Progenitor cell of endocrine pancreas (in vitro differentiated cells): ENCODE data around the gene KIAA0232. TPM values are rescaled to one million over a fixed set of nuclear protein-coding genes. Genes with fewer than 3 reads are reported as not detected.

Experiments
- DNase-seq: peaks from one replicate; pipeline ENCODE4 v3.0.0; 2021; ENCODE audit warnings: low spot score; ENCODE audit not compliant: unreplicated experiment
- H3K27ac Mint-ChIP-seq: 2 replicates; pipeline ENCODE4 v1.8.0; 2021; ENCODE audit warnings: mild to moderate bottlenecking, moderate library complexity, mixed read lengths
- H3K27me3 Mint-ChIP-seq: 2 replicates; pipeline ENCODE4 v1.8.0; 2021; ENCODE audit warnings: mixed read lengths
- H3K36me3 Mint-ChIP-seq: 2 replicates; pipeline ENCODE4 v1.8.0; 2022; ENCODE audit warnings: mixed read lengths; ENCODE audit not compliant: insufficient read depth
- H3K4me1 Mint-ChIP-seq: 2 replicates; pipeline ENCODE4 v1.8.0; 2021; ENCODE audit warnings: low read depth, mixed read lengths
- H3K4me3 Mint-ChIP-seq: 2 replicates; pipeline ENCODE4 v1.8.0; 2021; ENCODE audit warnings: low read depth, mild to moderate bottlenecking, moderate library complexity, mixed read lengths
- H3K9me3 Mint-ChIP-seq: 2 replicates; pipeline ENCODE4 v1.8.0; 2021; ENCODE audit warnings: low read depth, mixed read lengths
- total RNA-seq: library from RNA; stranded (reverse); gene quantifications from 2 replicates; pipeline ENCODE4 v1.2.1, GENCODE V29; 2021
- TF ChIP-seq, protein P1 (sequence below): fragments of 200-600 bp; sonication (generic); IDR thresholded peaks from one replicate; pipeline ENCODE4 v1.5.0; 2021; ENCODE audit warnings: antibody characterized with exemption, mild to moderate bottlenecking; ENCODE audit not compliant: unreplicated experiment

KIAA0232 gene
- total RNA-seq, 1 donor from 2014 or later: 52.8 TPM

GRCh38 chr4:6767386-6767747 lies 15.2 kb upstream of the KIAA0232 start:
- no peak for DNase-seq
- no peak overlapping the region for H3K27ac Mint-ChIP-seq
- peaks cover 4% of the 10 kb centered on the region for H3K4me1 Mint-ChIP-seq
- peaks cover 9% of the 10 kb centered on the region for H3K27me3 Mint-ChIP-seq
- H3K4me3 Mint-ChIP-seq: no peak overlapping the region
- H3K36me3 Mint-ChIP-seq: no peaks in the 10 kb centered on the region
- TF ChIP-seq, protein P1, sequence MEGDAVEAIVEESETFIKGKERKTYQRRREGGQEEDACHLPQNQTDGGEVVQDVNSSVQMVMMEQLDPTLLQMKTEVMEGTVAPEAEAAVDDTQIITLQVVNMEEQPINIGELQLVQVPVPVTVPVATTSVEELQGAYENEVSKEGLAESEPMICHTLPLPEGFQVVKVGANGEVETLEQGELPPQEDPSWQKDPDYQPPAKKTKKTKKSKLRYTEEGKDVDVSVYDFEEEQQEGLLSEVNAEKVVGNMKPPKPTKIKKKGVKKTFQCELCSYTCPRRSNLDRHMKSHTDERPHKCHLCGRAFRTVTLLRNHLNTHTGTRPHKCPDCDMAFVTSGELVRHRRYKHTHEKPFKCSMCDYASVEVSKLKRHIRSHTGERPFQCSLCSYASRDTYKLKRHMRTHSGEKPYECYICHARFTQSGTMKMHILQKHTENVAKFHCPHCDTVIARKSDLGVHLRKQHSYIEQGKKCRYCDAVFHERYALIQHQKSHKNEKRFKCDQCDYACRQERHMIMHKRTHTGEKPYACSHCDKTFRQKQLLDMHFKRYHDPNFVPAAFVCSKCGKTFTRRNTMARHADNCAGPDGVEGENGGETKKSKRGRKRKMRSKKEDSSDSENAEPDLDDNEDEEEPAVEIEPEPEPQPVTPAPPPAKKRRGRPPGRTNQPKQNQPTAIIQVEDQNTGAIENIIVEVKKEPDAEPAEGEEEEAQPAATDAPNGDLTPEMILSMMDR: no peak
- H3K9me3 Mint-ChIP-seq: no peaks in the 10 kb centered on the region

DNA sequence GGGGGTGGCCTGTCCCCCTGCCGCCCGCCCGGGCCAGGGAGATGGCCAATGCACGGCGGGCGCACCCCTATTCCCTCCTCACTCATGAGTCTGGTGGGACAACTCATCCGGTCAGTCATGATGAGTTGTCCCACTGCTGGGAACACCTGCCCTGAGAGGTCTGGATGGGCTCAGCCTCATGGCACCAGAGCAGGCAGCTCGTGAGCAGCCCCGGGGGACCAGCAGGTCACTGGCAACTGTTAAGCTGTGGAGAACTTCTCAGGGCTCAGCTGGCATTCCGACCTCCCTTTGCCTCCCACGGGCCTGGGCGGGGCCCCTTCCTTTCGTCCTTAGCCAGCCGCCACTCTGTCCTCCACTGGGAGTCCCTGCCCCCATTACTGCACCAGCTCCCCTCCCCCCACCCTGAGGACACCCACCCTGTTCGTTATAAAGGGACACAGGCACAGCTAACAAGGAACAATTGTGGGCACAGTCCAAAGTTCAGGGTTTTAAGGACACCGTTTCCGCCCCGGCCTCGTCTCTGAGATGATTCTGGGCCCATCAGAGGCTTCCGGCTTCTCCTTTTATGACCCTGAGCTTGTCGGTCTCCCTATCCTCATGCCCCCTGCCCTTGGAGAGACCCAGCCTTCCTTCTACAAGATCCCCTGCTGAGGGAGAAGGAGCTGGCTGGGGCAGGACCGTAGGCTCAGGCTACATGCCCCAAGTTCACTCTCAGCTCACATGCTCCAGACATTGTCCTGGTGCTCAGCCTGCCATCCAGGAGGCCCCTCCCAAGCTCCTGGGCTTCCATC lies 14.6 kb upstream of the KIAA0232 start:
- Mint-ChIP-seq H3K4me1 (peaks cover 4% of the 10 kb centered on the region), H3K9me3 (no peaks in the 10 kb centered on the region), H3K36me3 (no peaks in the 10 kb centered on the region), H3K4me3 (no peak overlapping the region), H3K27me3 (peaks cover 9% of the 10 kb centered on the region), H3K27ac (no peak overlapping the region)
- no peak for DNase-seq
- TF ChIP-seq, protein P1: no peak

DNA sequence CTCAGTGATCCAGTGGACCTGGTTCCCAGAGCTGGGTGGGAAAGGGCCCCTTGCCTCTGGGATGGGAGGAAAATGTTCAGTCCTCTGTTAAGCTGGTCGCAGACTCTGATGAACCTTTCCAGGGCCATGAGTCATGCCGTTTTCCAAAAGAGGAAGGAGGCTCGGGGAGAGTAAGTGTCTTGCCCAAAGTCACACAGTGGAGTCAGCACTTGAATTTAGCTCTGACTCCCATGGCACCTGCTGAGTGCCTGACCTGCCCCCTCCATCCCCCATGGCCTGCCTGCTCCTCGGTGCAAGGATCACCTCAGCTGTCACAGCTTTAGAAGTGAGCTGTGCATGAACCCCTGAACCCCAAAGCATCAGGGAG lies 14.0 kb upstream of the KIAA0232 start:
- no peaks in the 10 kb centered on the region for H3K9me3 Mint-ChIP-seq
- no peak for DNase-seq
- H3K4me1 Mint-ChIP-seq: peaks cover 4% of the 10 kb centered on the region
- H3K4me3 Mint-ChIP-seq: no peak overlapping the region
- no peak overlapping the region for H3K27ac Mint-ChIP-seq
- peaks cover 7% of the 10 kb centered on the region for H3K27me3 Mint-ChIP-seq
- TF ChIP-seq, protein P1: no peak
- H3K36me3 Mint-ChIP-seq: no peaks in the 10 kb centered on the region

DNA sequence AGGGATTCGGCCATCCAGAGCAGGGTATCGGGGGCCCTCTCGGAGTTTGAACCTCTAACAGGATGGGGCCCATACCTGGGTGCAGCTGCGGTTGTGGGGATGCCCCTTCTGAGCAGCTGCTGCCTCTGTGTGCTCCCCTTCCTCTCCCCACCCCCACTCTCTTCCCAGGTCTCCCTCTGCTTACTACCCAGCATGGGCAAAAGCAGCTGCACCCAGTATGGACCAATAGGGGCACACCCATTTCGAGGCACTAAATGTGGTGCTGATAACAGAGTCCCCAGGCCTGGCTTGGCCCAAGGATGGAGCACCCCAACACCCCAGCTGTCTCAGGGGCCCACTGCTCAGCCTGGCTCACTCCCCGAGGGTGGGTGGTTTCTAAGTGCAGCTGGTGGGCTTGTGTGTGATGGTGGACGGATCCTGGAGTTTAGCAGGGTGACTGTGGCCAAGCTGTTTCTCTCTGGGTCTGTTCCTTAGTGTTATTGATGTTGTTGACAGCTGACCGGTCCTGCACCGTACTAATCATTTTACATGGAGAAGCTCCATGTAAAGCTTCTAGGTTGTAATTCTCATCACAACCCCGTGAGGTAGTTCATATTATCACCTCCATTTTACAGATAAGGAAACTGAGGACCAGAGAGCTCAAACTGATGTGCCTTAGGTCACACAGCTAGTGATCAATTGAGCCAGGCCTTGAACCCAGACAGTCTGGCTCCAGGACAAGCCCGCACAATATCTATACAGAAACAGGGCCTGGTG lies 13.1 kb upstream of the KIAA0232 start:
- Mint-ChIP-seq H3K9me3 (no peaks in the 10 kb centered on the region), H3K36me3 (no peaks in the 10 kb centered on the region), H3K4me3 (no peak overlapping the region), H3K4me1 (peaks cover 4% of the 10 kb centered on the region), H3K27ac (no peak overlapping the region), H3K27me3 (peaks cover 2% of the 10 kb centered on the region)
- no peak for DNase-seq
- TF ChIP-seq, protein P1: no peak

- no peaks in the 10 kb centered on the region for H3K36me3 Mint-ChIP-seq
- no peak overlapping the region for H3K4me3 Mint-ChIP-seq
- TF ChIP-seq, protein P1: no peak
Observed at GRCh38 chr4:6769989-6770420, 12.5 kb upstream of the KIAA0232 start.

More at GRCh38 chr4:6769989-6770420, 12.5 kb upstream of the KIAA0232 start:
- no peak for DNase-seq
- Mint-ChIP-seq H3K9me3 (no peaks in the 10 kb centered on the region), H3K4me1 (peaks cover 4% of the 10 kb centered on the region), H3K27ac (no peak overlapping the region), H3K27me3 (peaks cover 2% of the 10 kb centered on the region)
